Measurements from ENCODE around the gene ABHD14A. TPM values are rescaled to one million over a fixed set of nuclear protein-coding genes. Genes with fewer than 3 reads are reported as not detected.

ABHD14A gene
- total RNA-seq, 6 experiments from 2014 or later: 8.3 to 22.2 (median 15.1) TPM

- 1% methylated on average over 10 of the region's 20 CpGs for WGBS (ENCODE audit: insufficient coverage, low coverage, low lambda C conversion rate, missing lambda C conversion rate)
- TF ChIP-seq, protein P1, sequence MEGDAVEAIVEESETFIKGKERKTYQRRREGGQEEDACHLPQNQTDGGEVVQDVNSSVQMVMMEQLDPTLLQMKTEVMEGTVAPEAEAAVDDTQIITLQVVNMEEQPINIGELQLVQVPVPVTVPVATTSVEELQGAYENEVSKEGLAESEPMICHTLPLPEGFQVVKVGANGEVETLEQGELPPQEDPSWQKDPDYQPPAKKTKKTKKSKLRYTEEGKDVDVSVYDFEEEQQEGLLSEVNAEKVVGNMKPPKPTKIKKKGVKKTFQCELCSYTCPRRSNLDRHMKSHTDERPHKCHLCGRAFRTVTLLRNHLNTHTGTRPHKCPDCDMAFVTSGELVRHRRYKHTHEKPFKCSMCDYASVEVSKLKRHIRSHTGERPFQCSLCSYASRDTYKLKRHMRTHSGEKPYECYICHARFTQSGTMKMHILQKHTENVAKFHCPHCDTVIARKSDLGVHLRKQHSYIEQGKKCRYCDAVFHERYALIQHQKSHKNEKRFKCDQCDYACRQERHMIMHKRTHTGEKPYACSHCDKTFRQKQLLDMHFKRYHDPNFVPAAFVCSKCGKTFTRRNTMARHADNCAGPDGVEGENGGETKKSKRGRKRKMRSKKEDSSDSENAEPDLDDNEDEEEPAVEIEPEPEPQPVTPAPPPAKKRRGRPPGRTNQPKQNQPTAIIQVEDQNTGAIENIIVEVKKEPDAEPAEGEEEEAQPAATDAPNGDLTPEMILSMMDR (IDR thresholded peaks at IDR 0.05): no peak
- no peak for TF ChIP-seq POLR2A (IDR thresholded peaks at IDR 0.05)
- ATAC-seq (no peak), DNase-seq (no peak)
- Histone ChIP-seq H3K9me3 (no peaks in the 10 kb centered on the region), H3K4me1 (peaks cover 0 to 27% (median 10%) of the 10 kb centered on the region in 4 donors), H3K27ac (peak overlapping the region in 1 of 3 donors; percentile 60), H3K27me3 (no peaks in the 10 kb centered on the region), H3K4me3 (peak overlapping the region; percentile 73 to 93 (median 92)), H3K36me3 (peaks cover 0 to 17% (median 3%) of the 10 kb centered on the region in 4 donors)
- intact Hi-C loops (cut with DNase I): loop anchor here in 1 of 2 donors (5.0 kb wide), 1 partner anchor 46 kb away; no protein-coding TSS in a partner anchor
These were observed 33.4 kb upstream of the ABHD14A start for GRCh38 chr3:51941463-51941797.

- intact Hi-C loops (cut with DNase I): loop anchor here in 1 of 2 donors (5.0 kb wide), 1 partner anchor 45 kb away; no protein-coding TSS in a partner anchor
- Histone ChIP-seq H3K4me3 (peak within 1 kb of the TSS; percentile 73 to 93 (median 92)), H3K4me1 (peaks cover 0 to 27% (median 10%) of the 10 kb centered on the region in 4 donors), H3K27me3 (no peaks in the 10 kb centered on the region), H3K27ac (peak within 1 kb of the TSS; percentile 89 to 93 (median 89)), H3K9me3 (no peaks in the 10 kb centered on the region), H3K36me3 (peaks cover 0 to 13% (median under 1%) of the 10 kb centered on the region in 4 donors)
- no CpG with 5 or more reads among the region's 67 CpGs for WGBS (ENCODE audit: insufficient coverage, low coverage, low lambda C conversion rate, missing lambda C conversion rate)
- peak; percentile 89 for TF ChIP-seq POLR2A (IDR thresholded peaks at IDR 0.05)
- TF ChIP-seq, protein P1 (IDR thresholded peaks at IDR 0.05): peak; percentile 99 to 100 (median 100)
- DNase-seq: peak; percentile 100
- peak; percentile 89 to 95 (median 91) for ATAC-seq
These were observed 32.9 kb upstream of the ABHD14A start, which contains the start of the genes PARP3 and RRP9 for GRCh38 chr3:51941798-51942602. TSS of gene PARP3 (plus strand) at chr3:51942363. CDS start at chr3:51943356, 993 bp downstream. TSS of gene RRP9 (minus strand) at chr3:51941904. CDS start at chr3:51941867, 37 bp downstream.

- DNase-seq (peak; percentile 69 to 74 (median 72)), ATAC-seq (peak; percentile 45 to 61 (median 52))
- Histone ChIP-seq H3K4me1 (peaks cover 0 to 27% (median 10%) of the 10 kb centered on the region in 4 donors), H3K36me3 (peaks cover 0 to 5% (median 0%) of the 10 kb centered on the region in 4 donors), H3K9me3 (no peaks in the 10 kb centered on the region), H3K27ac (peak overlapping the region; percentile 89 to 93 (median 89)), H3K4me3 (peak overlapping the region; percentile 37 to 92 (median 64)), H3K27me3 (no peaks in the 10 kb centered on the region)
- intact Hi-C loops (cut with DNase I): loop anchor here in 1 of 2 donors (5.0 kb wide), 1 partner anchor 44 kb away; no protein-coding TSS in a partner anchor
- 0% methylated on average over 1 of the region's 17 CpGs for WGBS (ENCODE audit: insufficient coverage, low coverage, low lambda C conversion rate, missing lambda C conversion rate)
- peak; percentile 44 for TF ChIP-seq POLR2A (IDR thresholded peaks at IDR 0.05)
- TF ChIP-seq, protein P1 (IDR thresholded peaks at IDR 0.05): no peak
These were observed 32.0 kb upstream of the ABHD14A start for GRCh38 chr3:51942603-51943450.
